Coronary artery (tissue), 2 donors: Measurements from ENCODE around the gene PREX1.

Source experiments
- DNase-seq: peaks from one replicate; pipeline ENCODE4 v3.0.0-alpha.2; 2017; ENCODE audit warnings: low spot score
- H3K27ac ChIP-seq, 2 donors: fragments of 200-600 bp; sonication (generic); one replicate each; pipeline ENCODE4 v1.5.1; 2016 to 2019
- H3K4me3 ChIP-seq: fragments of 200-600 bp; sonication (generic); 2 replicates; pipeline ENCODE4 v1.5.1; 2016; ENCODE audit warnings: mild to moderate bottlenecking, moderate library complexity
- TF ChIP-seq, protein P1 (sequence below): fragments of 200-600 bp; sonication (generic); IDR thresholded peaks from one replicate; pipeline ENCODE4 v1.5.1; 2019; ENCODE audit warnings: antibody characterized with exemption

PREX1 gene

GRCh38 chr20:48578397-48579098 is 249.3 kb downstream of the PREX1 start:
- TF ChIP-seq, protein P1, sequence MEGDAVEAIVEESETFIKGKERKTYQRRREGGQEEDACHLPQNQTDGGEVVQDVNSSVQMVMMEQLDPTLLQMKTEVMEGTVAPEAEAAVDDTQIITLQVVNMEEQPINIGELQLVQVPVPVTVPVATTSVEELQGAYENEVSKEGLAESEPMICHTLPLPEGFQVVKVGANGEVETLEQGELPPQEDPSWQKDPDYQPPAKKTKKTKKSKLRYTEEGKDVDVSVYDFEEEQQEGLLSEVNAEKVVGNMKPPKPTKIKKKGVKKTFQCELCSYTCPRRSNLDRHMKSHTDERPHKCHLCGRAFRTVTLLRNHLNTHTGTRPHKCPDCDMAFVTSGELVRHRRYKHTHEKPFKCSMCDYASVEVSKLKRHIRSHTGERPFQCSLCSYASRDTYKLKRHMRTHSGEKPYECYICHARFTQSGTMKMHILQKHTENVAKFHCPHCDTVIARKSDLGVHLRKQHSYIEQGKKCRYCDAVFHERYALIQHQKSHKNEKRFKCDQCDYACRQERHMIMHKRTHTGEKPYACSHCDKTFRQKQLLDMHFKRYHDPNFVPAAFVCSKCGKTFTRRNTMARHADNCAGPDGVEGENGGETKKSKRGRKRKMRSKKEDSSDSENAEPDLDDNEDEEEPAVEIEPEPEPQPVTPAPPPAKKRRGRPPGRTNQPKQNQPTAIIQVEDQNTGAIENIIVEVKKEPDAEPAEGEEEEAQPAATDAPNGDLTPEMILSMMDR = no peak
- no peak for DNase-seq
- Histone ChIP-seq H3K4me3 (no peak overlapping the region), H3K27ac (no peak overlapping the region)

DNA sequence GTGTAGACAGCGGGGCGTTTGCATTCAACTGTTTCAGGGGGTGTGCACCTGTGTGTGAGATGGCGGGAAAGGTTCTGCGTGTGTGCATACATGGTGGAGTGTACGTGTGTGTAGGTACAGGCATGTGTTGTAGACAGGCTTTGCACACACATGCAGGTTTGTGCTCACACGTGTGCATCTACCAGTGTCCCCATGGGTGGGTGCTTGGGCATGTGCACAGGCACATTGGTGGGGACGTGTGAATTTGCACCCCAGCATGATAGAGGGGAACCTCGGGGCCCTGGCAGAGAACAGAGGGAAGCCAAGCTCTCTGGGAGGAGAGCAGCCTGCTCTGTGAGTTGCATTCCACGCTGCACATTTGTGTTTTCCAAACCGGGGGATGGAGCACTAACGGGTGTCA is 250.2 kb downstream of the PREX1 start:
- Histone ChIP-seq H3K27ac (no peak overlapping the region), H3K4me3 (no peak overlapping the region)
- TF ChIP-seq, protein P1 = no peak
- no peak for DNase-seq

DNA sequence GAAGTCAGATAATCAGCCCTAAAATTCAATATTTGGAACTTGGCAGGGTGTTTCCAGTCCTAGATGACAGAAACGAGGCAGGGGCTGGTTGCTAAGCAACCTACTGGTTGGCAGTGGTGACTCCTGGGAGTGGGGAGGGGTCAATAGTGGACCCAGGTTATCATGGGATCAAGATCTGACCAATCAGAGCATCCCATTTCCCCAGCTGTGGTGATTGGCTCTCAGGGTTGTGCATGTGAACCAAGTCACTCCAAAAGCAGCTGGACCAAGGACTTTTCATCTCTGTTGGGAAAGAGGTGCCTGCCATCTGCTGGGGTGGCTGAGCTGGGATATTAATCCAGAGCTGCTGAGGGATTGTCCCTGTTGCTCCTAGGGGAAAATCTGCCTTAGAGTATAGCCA is 253.4 kb downstream of the PREX1 start:
- TF ChIP-seq, protein P1 = no peak

More for the DNA sequence above, 253.4 kb downstream of the PREX1 start:
- no peak for DNase-seq
- Histone ChIP-seq H3K4me3 (no peak overlapping the region), H3K27ac (no peak overlapping the region)
